Caki2 (cell line): ENCODE measurements around the gene ASPN. TPM values are rescaled to one million over a fixed set of nuclear protein-coding genes. Genes with fewer than 3 reads are reported as not detected.

Source experiments
- DNase-seq: peaks from one replicate; pipeline ENCODE4 v3.0.0-alpha.2; 2015; ENCODE audit warnings: low read depth
- in situ Hi-C: cut with HindIII; loops from 2 replicates; pipeline ENCODE4 v1.10.0; 2016; ENCODE audit warnings: low sequenced_read_pairs, low pct_unique_long_range_greater_than_20kb, mixed read lengths
- total RNA-seq: library from RNA; depleted of rRNA; stranded (reverse); fragments of >200 nt; shearing (Covaris generic); gene quantifications from 2 replicates; pipeline ENCODE4 v1.2.3, GENCODE V29; 2014; ENCODE audit warnings: low replicate concordance; rRNA removed

ASPN gene
- total RNA-seq, result not detected in 2 replicates

GRCh38 chr9:92482329-92482728 is at the start of gene ASPN:
Gene ASPN, minus strand, starts transcription at chr9:92482506.
- in situ Hi-C loops, result no loop called here
- DNase-seq, result no peak

GRCh38 chr9:92530893-92531292 is 48.6 kb upstream of the ASPN start:
- no peak for DNase-seq
- in situ Hi-C loops, result no loop called here

- DNase-seq, result no peak
- in situ Hi-C loops, result no loop called here
These were observed 46.8 kb upstream of the ASPN start for GRCh38 chr9:92529124-92529523.

- DNase-seq, result no peak
- in situ Hi-C loops, result no loop called here
These were observed 46.2 kb upstream of the ASPN start for GRCh38 chr9:92528522-92528849.

- in situ Hi-C loops, result no loop called here
- DNase-seq, result no peak
These were observed 45.7 kb upstream of the ASPN start for GRCh38 chr9:92527832-92528521.

GRCh38 chr9:92527291-92527828 is 45.1 kb upstream of the ASPN start:
- DNase-seq, result no peak
- in situ Hi-C loops, result no loop called here

GRCh38 chr9:92525306-92525705 is 43.0 kb upstream of the ASPN start:
- no peak for DNase-seq
- in situ Hi-C loops, result no loop called here

- in situ Hi-C loops, result no loop called here
- DNase-seq, result no peak
These were observed 42.6 kb upstream of the ASPN start for GRCh38 chr9:92524881-92525280.

GRCh38 chr9:92522983-92523970 is 41.0 kb upstream of the ASPN start:
- in situ Hi-C loops, result no loop called here
- no peak for DNase-seq

GRCh38 chr9:92520837-92521236 is 38.5 kb upstream of the ASPN start:
- in situ Hi-C loops, result no loop called here

GRCh38 chr9:92518199-92518598 is 35.9 kb upstream of the ASPN start:
- in situ Hi-C loops, result no loop called here

More at GRCh38 chr9:92520837-92521236, 38.5 kb upstream of the ASPN start:
- no peak for DNase-seq

GRCh38 chr9:92517046-92517445 is 34.7 kb upstream of the ASPN start:
- in situ Hi-C loops, result no loop called here
- DNase-seq, result no peak

More at GRCh38 chr9:92518199-92518598, 35.9 kb upstream of the ASPN start:
- DNase-seq, result no peak

GRCh38 chr9:92516521-92516920 is 34.2 kb upstream of the ASPN start:
- in situ Hi-C loops, result no loop called here
- no peak for DNase-seq

GRCh38 chr9:92514635-92515034 is 32.3 kb upstream of the ASPN start:
- in situ Hi-C loops, result no loop called here

GRCh38 chr9:92513349-92513748 is 31.0 kb upstream of the ASPN start:
- in situ Hi-C loops, result no loop called here
- no peak for DNase-seq

More at GRCh38 chr9:92514635-92515034, 32.3 kb upstream of the ASPN start:
- no peak for DNase-seq

GRCh38 chr9:92512622-92513021 is 30.3 kb upstream of the ASPN start:
- in situ Hi-C loops, result no loop called here
- DNase-seq, result no peak

- no peak for DNase-seq
- in situ Hi-C loops, result no loop called here
These were observed 28.4 kb upstream of the ASPN start for GRCh38 chr9:92510747-92511146.

- in situ Hi-C loops, result no loop called here
These were observed 26.7 kb upstream of the ASPN start for GRCh38 chr9:92509050-92509449.

More at GRCh38 chr9:92509050-92509449, 26.7 kb upstream of the ASPN start:
- DNase-seq, result no peak
